Measurements from ENCODE around the gene GAB2. TPM values are rescaled to one million over a fixed set of nuclear protein-coding genes. Genes with fewer than 3 reads are reported as not detected.

Gene GAB2
- polyA plus RNA-seq, 3 donors: 2.8 to 39.4 (median 4.4) TPM

DNA sequence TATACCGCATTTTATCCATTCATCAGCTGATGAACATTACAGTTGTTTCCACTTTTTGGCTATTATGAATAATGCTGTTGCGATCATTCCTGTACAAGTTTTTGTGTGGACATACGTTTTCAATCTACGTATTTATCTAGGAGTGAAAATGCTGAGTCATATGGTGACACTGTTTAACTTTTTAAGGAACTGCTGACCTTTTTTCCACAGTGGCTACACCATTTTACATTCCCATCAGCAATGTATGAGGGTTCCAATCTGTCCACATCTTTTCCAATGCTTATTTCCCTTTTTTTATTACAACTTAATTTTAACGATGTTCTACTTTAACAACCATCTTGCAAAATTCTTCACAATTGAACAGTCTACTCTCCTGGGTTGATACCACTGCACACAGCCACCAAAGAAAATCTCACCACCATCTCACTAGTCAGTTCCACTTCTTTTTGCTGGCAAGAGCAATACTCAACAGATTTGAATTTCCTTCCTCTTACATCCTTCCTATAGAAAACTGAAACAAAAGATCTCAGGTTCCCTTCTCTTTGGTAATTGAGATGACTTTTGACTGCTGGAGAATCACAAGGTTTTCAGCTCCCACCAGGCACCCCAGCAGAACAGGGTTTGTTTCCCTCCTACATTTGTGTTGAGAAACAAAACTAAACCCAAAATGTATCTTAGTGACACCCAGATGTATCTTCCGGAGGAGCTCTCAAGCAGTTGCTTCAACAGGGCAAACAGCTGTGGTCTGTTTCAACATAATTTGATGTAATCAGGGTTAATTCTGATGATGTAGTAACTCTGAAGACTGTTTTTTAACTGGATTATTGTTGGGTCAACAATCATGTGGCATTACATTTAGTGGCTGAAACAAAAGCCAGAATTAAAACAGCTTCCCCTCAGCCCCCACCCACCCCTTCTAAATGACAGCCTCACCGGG, 7.0 kb upstream of the GAB2 start:
- intact Hi-C loops (cut with micrococcal nuclease): loop anchor here in 1 of 2 donors (5.0 kb wide), 1 partner anchor 132 kb away; no protein-coding TSS in a partner anchor
- Mint-ChIP-seq H3K27ac (peak overlapping the region; percentile 98 to 100 (median 99)), H3K4me3 (peak overlapping the region; percentile 66 to 90), H3K4me1 (peaks cover 90% of the 10 kb centered on the region), H3K36me3 (peaks cover 0 to 11% of the 10 kb centered on the region in 2 donors), H3K27me3 (ENCODE audit: low read depth in 3 of 3) (peaks cover 0 to 2% (median 2%) of the 10 kb centered on the region in 3 donors), H3K9me3 (peaks cover 0 to 2% (median 0%) of the 10 kb centered on the region in 7 donors)
- WGBS (ENCODE audit: insufficient coverage): 0% methylated on average over 2 of the region's 7 CpGs
- H3K27me3 ChIP-seq (ENCODE audit: control insufficient read depth in 2 of 2, insufficient read depth in 2 of 2, low read length in 2 of 2): no peaks in the 10 kb centered on the region
- TF ChIP-seq, protein P1, sequence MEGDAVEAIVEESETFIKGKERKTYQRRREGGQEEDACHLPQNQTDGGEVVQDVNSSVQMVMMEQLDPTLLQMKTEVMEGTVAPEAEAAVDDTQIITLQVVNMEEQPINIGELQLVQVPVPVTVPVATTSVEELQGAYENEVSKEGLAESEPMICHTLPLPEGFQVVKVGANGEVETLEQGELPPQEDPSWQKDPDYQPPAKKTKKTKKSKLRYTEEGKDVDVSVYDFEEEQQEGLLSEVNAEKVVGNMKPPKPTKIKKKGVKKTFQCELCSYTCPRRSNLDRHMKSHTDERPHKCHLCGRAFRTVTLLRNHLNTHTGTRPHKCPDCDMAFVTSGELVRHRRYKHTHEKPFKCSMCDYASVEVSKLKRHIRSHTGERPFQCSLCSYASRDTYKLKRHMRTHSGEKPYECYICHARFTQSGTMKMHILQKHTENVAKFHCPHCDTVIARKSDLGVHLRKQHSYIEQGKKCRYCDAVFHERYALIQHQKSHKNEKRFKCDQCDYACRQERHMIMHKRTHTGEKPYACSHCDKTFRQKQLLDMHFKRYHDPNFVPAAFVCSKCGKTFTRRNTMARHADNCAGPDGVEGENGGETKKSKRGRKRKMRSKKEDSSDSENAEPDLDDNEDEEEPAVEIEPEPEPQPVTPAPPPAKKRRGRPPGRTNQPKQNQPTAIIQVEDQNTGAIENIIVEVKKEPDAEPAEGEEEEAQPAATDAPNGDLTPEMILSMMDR (IDR thresholded peaks at IDR 0.05): no peak
- DNase-seq: peak; percentile 85 to 90 (median 89)
- H3K9ac ChIP-seq (ENCODE audit: insufficient read depth, low read length, poor library complexity, severe bottlenecking): peak overlapping the region; percentile 60
- H3K27ac ChIP-seq (ENCODE audit: low read depth in 1 of 2, low read length in 2 of 2): peak overlapping the region; percentile 82 to 95
- no peaks in the 10 kb centered on the region for H3K79me2 ChIP-seq (ENCODE audit: insufficient read depth, low read length)
- no peaks in the 10 kb centered on the region for H3K9me3 ChIP-seq (replicated peaks in 1 of 2; ENCODE audit: control insufficient read depth in 1 of 2, insufficient read depth in 1 of 2, low read length in 2 of 2)
- no peaks in the 10 kb centered on the region for H3K36me3 ChIP-seq (replicated peaks in 1 of 2; ENCODE audit: control insufficient read depth in 1 of 2, insufficient read depth in 2 of 2, low read length in 2 of 2)
- peak overlapping the region; percentile 13 to 64 (median 26) for H3K4me3 ChIP-seq (replicated peaks in 1 of 3; ENCODE audit: low read depth in 2 of 3, low read length in 3 of 3)
- H3K4me1 ChIP-seq (ENCODE audit: control insufficient read depth in 1 of 2, insufficient read depth in 2 of 2, low read length in 2 of 2): peaks cover 80 to 99% of the 10 kb centered on the region in 2 donors
- no peak overlapping the region for H2AFZ ChIP-seq (ENCODE audit: insufficient read depth, low read depth, low read length, poor library complexity, severe bottlenecking)
- no peaks in the 10 kb centered on the region for H4K20me1 ChIP-seq (ENCODE audit: insufficient read depth, low read length)
- H3K4me2 ChIP-seq (replicated peaks; ENCODE audit: extremely low read depth, low read length, poor library complexity, severe bottlenecking): peak overlapping the region; percentile 66

DNA sequence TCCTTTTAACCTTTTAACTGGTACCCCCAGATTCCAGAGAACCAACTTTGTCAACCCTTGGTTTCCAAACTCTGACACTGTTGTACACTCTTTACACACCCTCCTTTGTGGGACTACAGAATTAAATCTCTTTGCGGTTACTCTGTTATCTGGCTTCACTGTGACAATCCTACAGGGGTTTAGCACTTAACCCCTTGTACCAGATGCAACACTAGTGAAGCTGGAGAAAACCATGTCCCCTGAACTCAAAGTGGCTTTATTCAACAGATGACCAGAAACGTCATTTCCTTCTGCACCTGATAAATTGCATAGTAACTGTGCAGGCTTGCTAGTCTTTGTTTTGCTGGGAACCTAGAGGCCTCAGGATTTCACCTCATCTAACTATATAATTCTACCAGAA, 5.6 kb upstream of the GAB2 start:
- peaks cover 0 to 2% (median 0%) of the 10 kb centered on the region in 7 donors for H3K9me3 Mint-ChIP-seq
- H3K9me3 ChIP-seq (replicated peaks in 1 of 2; ENCODE audit: control insufficient read depth in 1 of 2, insufficient read depth in 1 of 2, low read length in 2 of 2): no peaks in the 10 kb centered on the region
- peak overlapping the region in 1 of 3 experiments; percentile 64 for H3K4me3 ChIP-seq (replicated peaks in 1 of 3; ENCODE audit: low read depth in 2 of 3, low read length in 3 of 3)
- TF ChIP-seq, protein P1 (IDR thresholded peaks at IDR 0.05): no peak
- WGBS (ENCODE audit: insufficient coverage): 100% methylated on average over 1 of the region's 2 CpGs
- H3K27me3 Mint-ChIP-seq (ENCODE audit: low read depth in 3 of 3): peaks cover 0 to 7% (median 2%) of the 10 kb centered on the region in 3 donors
- H3K36me3 Mint-ChIP-seq: peaks cover 0 to 8% of the 10 kb centered on the region in 2 donors
- peak overlapping the region; percentile 41 to 100 (median 72) for H3K27ac Mint-ChIP-seq
- H2AFZ ChIP-seq (ENCODE audit: insufficient read depth, low read depth, low read length, poor library complexity, severe bottlenecking): no peak overlapping the region
- H3K36me3 ChIP-seq (replicated peaks in 1 of 2; ENCODE audit: control insufficient read depth in 1 of 2, insufficient read depth in 2 of 2, low read length in 2 of 2): no peaks in the 10 kb centered on the region
- no peak for DNase-seq
- H3K4me1 Mint-ChIP-seq: peaks cover 90% of the 10 kb centered on the region
- H3K79me2 ChIP-seq (ENCODE audit: insufficient read depth, low read length): peaks cover 5% of the 10 kb centered on the region
- H3K9ac ChIP-seq (ENCODE audit: insufficient read depth, low read length, poor library complexity, severe bottlenecking): no peak overlapping the region
- intact Hi-C loops (cut with micrococcal nuclease): no loop called here
- H3K27ac ChIP-seq (ENCODE audit: low read depth in 1 of 2, low read length in 2 of 2): peak overlapping the region in 1 of 2 donors; percentile 95
- H3K4me2 ChIP-seq (replicated peaks; ENCODE audit: extremely low read depth, low read length, poor library complexity, severe bottlenecking): peak overlapping the region; percentile 66
- no peaks in the 10 kb centered on the region for H4K20me1 ChIP-seq (ENCODE audit: insufficient read depth, low read length)
- H3K4me1 ChIP-seq (ENCODE audit: control insufficient read depth in 1 of 2, insufficient read depth in 2 of 2, low read length in 2 of 2): peaks cover 83 to 100% of the 10 kb centered on the region in 2 donors
- H3K27me3 ChIP-seq (ENCODE audit: control insufficient read depth in 2 of 2, insufficient read depth in 2 of 2, low read length in 2 of 2): no peaks in the 10 kb centered on the region
- H3K4me3 Mint-ChIP-seq: no peak overlapping the region

Data from CD14-positive monocyte (primary cell).